Testis (tissue), 3 donors: ENCODE results near the gene IRF1. TPM values are rescaled to one million over a fixed set of nuclear protein-coding genes. Genes with fewer than 3 reads are reported as not detected.

ENCODE experiments used
- DNase-seq: peaks from one replicate; pipeline ENCODE4 v3.0.0-alpha.2; 2019
- H3K27ac ChIP-seq, 2 donors: fragments of 200-600 bp; sonication (generic); one replicate each; pipeline ENCODE4 v1.5.1; 2019
- H3K27me3 ChIP-seq: fragments of 200-600 bp; sonication (generic); one replicate; pipeline ENCODE4 v1.5.1; 2019
- H3K36me3 ChIP-seq: fragments of 200-600 bp; sonication (generic); one replicate; pipeline ENCODE4 v1.5.1; 2017; ENCODE audit warnings: low read depth; ENCODE audit errors: missing control alignments
- H3K4me1 ChIP-seq: fragments of 200-600 bp; sonication (generic); one replicate; pipeline ENCODE4 v1.5.1; 2019
- H3K4me3 ChIP-seq, 2 donors: fragments of 200-600 bp; sonication (generic); one replicate each; pipeline ENCODE4 v1.5.1; 2017 to 2019
- H3K9me3 ChIP-seq: fragments of 200-600 bp; sonication (generic); one replicate; pipeline ENCODE4 v1.5.1; 2017
- POLR2A ChIP-seq: fragments of 450-650 bp; IDR thresholded peaks from one replicate; pipeline ENCODE4 v1.6.1; 2017; ENCODE audit warnings: antibody characterized with exemption, mild to moderate bottlenecking, moderate library complexity
- whole genome bisulfite sequencing, 2 donors: methylation state at CpG; one replicate each; pipeline ENCODE4 v1.1.5; 2018; 5-methylcytosine and 5-hydroxymethylcytosine counted together
- intact Hi-C: fragments of 100-400 bp; cut with DNase I; formaldehyde crosslinking; loops from one replicate; pipeline ENCODE4 v1.15.1; 2023; ENCODE audit warnings: low total_unique reads
- polyA plus RNA-seq: library from polyadenylated mRNA; stranded (reverse); fragments of 350-450 nt; fragmentation: Illumina TruSeq; extraction: RNeasy Lipid Tissue Mini Kit (QIAGEN cat#74804); gene quantifications from one replicate; pipeline ENCODE4 v1.2.3, GENCODE V29; 2014; ENCODE audit warnings: low read depth, low replicate concordance; ENCODE audit not compliant: insufficient read depth
- total RNA-seq, 2 donors: library from RNA; depleted of rRNA; stranded (reverse); fragments of >200 nt; gene quantifications; one replicate each; pipeline ENCODE4 v1.2.3, GENCODE V29; 2016
- TF ChIP-seq, protein P1 (sequence below), 3 experiments: fragments of 450-650 bp in 2 of 3; fragments of 200-600 bp in 1 of 3; sonication (generic) in 1 of 3; IDR thresholded peaks; one replicate each; pipeline ENCODE4 v1.5.1; 2016 to 2019; ENCODE audit warnings: antibody characterized with exemption in 3 of 3, mild to moderate bottlenecking in 2 of 3, moderate library complexity in 1 of 3

The IRF1 gene
- total and polyA plus RNA-seq, 3 donors from 2014 or later = 20.2 to 31.7 (median 22.5) TPM

DNA sequence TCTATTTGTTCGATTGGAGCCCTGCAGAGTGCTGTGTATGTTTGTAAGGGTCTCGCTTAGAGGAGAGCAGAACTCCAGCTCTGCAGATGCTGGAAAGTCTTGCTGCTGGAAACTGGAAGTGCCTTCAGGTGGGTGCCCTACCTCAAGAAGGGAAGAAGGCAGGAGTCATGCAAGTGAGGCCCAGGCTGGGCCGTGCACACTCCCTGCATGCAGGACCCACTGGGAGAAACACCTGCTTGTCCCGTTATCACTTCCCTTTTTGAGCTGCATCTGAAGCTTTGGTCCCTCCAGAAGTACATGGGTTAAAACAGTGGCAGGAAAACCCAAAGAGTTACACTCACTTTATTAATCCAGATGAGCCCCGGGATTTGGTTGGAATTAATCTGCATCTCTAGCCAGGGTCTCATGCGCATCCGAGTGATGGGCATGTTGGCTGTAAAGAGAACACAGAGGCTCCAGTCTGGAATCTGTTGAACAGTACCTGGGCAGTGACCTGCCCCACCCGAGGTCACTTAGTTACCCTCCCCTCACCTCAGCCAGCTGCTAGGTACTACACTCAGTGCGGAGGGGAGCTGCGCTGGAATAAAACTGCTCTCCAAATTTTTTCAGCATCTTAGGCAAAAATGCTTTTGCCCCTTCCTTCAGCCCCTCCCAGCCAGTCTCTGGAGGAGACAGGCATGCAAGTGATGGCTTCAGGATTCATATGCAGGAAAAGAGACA lies 1.4 kb downstream of the IRF1 start:
- H3K27me3 ChIP-seq = no peaks in the 10 kb centered on the region
- H3K9me3 ChIP-seq = no peaks in the 10 kb centered on the region
- TF ChIP-seq, protein P1, sequence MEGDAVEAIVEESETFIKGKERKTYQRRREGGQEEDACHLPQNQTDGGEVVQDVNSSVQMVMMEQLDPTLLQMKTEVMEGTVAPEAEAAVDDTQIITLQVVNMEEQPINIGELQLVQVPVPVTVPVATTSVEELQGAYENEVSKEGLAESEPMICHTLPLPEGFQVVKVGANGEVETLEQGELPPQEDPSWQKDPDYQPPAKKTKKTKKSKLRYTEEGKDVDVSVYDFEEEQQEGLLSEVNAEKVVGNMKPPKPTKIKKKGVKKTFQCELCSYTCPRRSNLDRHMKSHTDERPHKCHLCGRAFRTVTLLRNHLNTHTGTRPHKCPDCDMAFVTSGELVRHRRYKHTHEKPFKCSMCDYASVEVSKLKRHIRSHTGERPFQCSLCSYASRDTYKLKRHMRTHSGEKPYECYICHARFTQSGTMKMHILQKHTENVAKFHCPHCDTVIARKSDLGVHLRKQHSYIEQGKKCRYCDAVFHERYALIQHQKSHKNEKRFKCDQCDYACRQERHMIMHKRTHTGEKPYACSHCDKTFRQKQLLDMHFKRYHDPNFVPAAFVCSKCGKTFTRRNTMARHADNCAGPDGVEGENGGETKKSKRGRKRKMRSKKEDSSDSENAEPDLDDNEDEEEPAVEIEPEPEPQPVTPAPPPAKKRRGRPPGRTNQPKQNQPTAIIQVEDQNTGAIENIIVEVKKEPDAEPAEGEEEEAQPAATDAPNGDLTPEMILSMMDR (IDR thresholded peaks at IDR 0.05) = no peak
- TF ChIP-seq POLR2A = no peak
- H3K4me1 ChIP-seq = peaks cover 23% of the 10 kb centered on the region
- no peak for DNase-seq
- WGBS, 2 donors = 46% methylated on average over 8 to 10 of the region's 10 CpGs
- peak overlapping the region; percentile 65 to 72 for H3K4me3 ChIP-seq
- no peaks in the 10 kb centered on the region for H3K36me3 ChIP-seq
- no peak overlapping the region for H3K27ac ChIP-seq
- intact Hi-C loops = no loop called here

DNA sequence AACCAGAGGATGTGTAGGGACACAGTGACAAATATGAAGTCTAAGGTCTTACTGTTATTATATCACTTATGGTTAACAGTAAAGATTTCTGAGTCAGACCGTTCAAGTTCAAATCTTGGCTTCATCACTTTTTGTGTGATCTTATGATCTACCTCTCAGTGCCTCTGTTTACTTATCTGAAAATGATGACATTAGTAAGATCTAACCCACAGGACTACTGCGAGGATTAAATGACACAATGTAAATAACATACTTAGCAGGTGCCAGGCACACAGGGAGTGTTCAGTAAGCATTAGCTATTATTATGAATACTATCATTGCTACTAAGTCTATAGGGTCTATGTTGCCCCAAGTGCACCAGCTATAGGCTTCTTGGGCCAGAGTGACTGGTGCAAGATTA lies 2.0 kb downstream of the IRF1 start:
- H3K27me3 ChIP-seq = no peaks in the 10 kb centered on the region
- 72% methylated on average over 2 of the region's 2 CpGs for WGBS, 2 donors
- DNase-seq = no peak
- peaks cover 23% of the 10 kb centered on the region for H3K4me1 ChIP-seq
- no peaks in the 10 kb centered on the region for H3K9me3 ChIP-seq
- H3K27ac ChIP-seq = no peak overlapping the region
- TF ChIP-seq, protein P1 (IDR thresholded peaks at IDR 0.05) = no peak
- TF ChIP-seq POLR2A = no peak
- H3K4me3 ChIP-seq = no peak overlapping the region
- no peaks in the 10 kb centered on the region for H3K36me3 ChIP-seq
- intact Hi-C loops = no loop called here

DNA sequence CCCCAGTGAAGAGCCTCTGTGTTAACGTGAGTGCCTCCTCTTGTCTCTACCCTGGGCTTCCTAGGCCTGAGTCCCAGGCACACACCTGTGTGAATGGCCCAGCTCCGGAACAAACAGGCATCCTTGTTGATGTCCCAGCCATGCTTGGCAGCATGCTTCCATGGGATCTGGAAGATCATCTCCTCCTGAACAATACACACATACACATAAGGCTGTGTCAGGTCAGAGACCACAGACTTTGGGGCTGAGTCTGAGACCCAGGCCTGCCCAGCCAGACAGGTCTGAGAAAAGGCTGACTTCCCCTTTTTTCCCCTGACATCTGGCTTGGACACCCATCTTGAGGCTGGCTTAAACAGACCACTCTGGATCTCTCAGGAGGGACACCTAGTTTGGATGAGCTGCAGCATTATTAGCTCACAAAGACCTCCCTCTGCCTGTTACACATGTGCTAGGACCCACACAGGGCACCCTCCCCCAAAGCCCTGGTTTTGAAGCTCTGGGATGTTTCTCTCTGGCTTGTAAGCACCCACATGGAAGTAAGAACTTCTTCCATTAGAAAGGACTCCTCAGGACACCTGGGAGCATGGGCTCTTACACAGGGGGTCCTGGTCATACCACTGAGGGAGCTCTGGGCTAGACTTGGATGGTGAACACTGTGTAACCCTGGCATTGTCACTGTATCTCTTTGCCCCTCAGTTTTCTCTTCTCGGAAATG lies 2.6 kb downstream of the IRF1 start:
- Histone ChIP-seq H3K27ac (no peak overlapping the region), H3K27me3 (no peaks in the 10 kb centered on the region), H3K36me3 (no peaks in the 10 kb centered on the region), H3K9me3 (no peaks in the 10 kb centered on the region), H3K4me1 (peaks cover 23% of the 10 kb centered on the region), H3K4me3 (no peak overlapping the region)
- TF ChIP-seq POLR2A = no peak
- TF ChIP-seq, protein P1 (IDR thresholded peaks at IDR 0.05) = no peak
- 73 to 94% methylated on average over 3 of the region's 3 CpGs for WGBS, 2 donors
- intact Hi-C loops = no loop called here
- peak; percentile 13 for DNase-seq

DNA sequence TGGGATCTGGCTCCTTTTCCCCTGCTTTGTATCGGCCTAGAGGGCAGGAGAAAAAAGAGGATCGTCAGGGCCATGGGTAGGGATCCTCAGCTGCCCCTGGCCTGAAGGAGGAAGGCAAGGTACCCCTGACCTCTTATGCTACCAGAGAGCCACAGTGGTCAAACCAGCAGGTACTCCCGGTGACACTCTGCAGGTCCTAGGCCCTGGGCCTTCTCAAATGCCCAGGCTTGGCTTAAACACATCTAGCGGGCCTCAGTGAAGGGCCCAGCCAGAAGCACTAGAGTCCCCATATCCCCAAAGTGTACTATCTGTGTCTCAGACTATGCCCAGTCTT lies 3.5 kb downstream of the IRF1 start:
- Histone ChIP-seq H3K27ac (no peak overlapping the region), H3K27me3 (no peaks in the 10 kb centered on the region), H3K4me1 (peaks cover 23% of the 10 kb centered on the region), H3K36me3 (no peaks in the 10 kb centered on the region), H3K9me3 (no peaks in the 10 kb centered on the region), H3K4me3 (no peak overlapping the region)
- no peak for DNase-seq
- 59 to 86% methylated on average over 2 to 4 of the region's 4 CpGs for WGBS, 2 donors
- TF ChIP-seq POLR2A = no peak
- TF ChIP-seq, protein P1 (IDR thresholded peaks at IDR 0.05) = no peak
- intact Hi-C loops = no loop called here
